GM12872 (cell line): Measurements from ENCODE around the gene LPCAT1.

Experiments
- TF ChIP-seq, protein P1 (sequence below): IDR thresholded peaks from 3 replicates; pipeline ENCODE4 v1.5.1; 2011; ENCODE audit warnings: low read depth, mild to moderate bottlenecking, low read length, moderate library complexity; ENCODE audit not compliant: insufficient read depth

LPCAT1 gene

DNA sequence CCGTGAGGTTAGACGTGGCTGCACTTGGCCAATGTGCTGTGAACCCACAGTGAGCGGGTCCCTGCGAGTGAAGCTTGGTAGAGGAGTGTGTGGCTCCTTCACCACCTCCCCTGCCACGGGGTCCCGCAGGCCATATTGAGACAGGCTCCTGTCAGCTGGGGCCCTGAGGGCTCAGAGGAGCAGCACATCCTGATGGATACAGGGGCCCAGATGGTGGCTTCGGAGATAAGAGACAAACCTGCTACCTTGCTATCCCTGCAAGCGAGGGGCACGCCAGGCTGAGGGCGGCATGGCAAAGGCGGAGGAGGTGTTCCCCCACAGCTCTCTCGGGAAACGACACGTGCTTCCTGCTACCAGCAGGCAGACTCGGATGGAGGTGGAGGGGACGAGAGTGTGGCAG is 111.6 kb downstream of the LPCAT1 start:
- TF ChIP-seq, protein P1, sequence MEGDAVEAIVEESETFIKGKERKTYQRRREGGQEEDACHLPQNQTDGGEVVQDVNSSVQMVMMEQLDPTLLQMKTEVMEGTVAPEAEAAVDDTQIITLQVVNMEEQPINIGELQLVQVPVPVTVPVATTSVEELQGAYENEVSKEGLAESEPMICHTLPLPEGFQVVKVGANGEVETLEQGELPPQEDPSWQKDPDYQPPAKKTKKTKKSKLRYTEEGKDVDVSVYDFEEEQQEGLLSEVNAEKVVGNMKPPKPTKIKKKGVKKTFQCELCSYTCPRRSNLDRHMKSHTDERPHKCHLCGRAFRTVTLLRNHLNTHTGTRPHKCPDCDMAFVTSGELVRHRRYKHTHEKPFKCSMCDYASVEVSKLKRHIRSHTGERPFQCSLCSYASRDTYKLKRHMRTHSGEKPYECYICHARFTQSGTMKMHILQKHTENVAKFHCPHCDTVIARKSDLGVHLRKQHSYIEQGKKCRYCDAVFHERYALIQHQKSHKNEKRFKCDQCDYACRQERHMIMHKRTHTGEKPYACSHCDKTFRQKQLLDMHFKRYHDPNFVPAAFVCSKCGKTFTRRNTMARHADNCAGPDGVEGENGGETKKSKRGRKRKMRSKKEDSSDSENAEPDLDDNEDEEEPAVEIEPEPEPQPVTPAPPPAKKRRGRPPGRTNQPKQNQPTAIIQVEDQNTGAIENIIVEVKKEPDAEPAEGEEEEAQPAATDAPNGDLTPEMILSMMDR, result no peak
